ENCODE results near the gene PRDX2.

Gene PRDX2

GRCh38 chr19:12786952-12787351 is 14.6 kb downstream of the PRDX2 start:
- H3K27me3 ChIP-seq (ENCODE audit: control insufficient read depth in 1 of 2, insufficient read depth in 1 of 2, low read length in 2 of 2) = no peaks in the 10 kb centered on the region
- H3K9me3 ChIP-seq (ENCODE audit: control insufficient read depth, low read length) = no peaks in the 10 kb centered on the region
- no peak overlapping the region for H3K4me3 ChIP-seq (ENCODE audit: insufficient read depth in 1 of 2, low read depth in 1 of 2, low read length in 2 of 2)
- H3K18ac ChIP-seq (ENCODE audit: low read depth in 1 of 2, low read length in 2 of 2) = peak overlapping the region; percentile 44 to 79
- H3K14ac ChIP-seq (ENCODE audit: low read length in 2 of 2) = no peak overlapping the region
- no peak for DNase-seq
- H2AFZ ChIP-seq (ENCODE audit: low read depth, low read length) = no peak overlapping the region
- H3K36me3 ChIP-seq (ENCODE audit: control insufficient read depth in 1 of 2, insufficient read depth in 2 of 2, low read depth in 1 of 2, low read length in 2 of 2) = no peaks in the 10 kb centered on the region
- peak overlapping the region; percentile 34 for H4K91ac ChIP-seq (ENCODE audit: low read length)
- H4K8ac ChIP-seq (ENCODE audit: low read length) = no peak overlapping the region
- peak overlapping the region in 1 of 2 experiments; percentile 47 for H2BK12ac ChIP-seq (ENCODE audit: low read length in 2 of 2)
- peak overlapping the region; percentile 6 for H2AK5ac ChIP-seq (ENCODE audit: low read length, severe bottlenecking)
- H3K4ac ChIP-seq (ENCODE audit: low read depth in 1 of 2, low read length in 2 of 2) = no peak overlapping the region
- no peak overlapping the region for H3K23ac ChIP-seq (ENCODE audit: low read length in 2 of 2)
- no peak overlapping the region for H3K27ac ChIP-seq (ENCODE audit: low read length, poor library complexity, severe bottlenecking)
- H3K9ac ChIP-seq (ENCODE audit: low read length) = peak overlapping the region; percentile 36
- H2BK5ac ChIP-seq (ENCODE audit: low read depth, low read length, poor library complexity, severe bottlenecking) = no peak overlapping the region
- H2BK15ac ChIP-seq (ENCODE audit: low read depth, poor library complexity, severe bottlenecking) = peak overlapping the region; percentile 95
- 93% methylated on average over 3 of the region's 3 CpGs for WGBS
- H2BK120ac ChIP-seq (ENCODE audit: low read depth, low read length) = peak overlapping the region; percentile 36
- H3K4me2 ChIP-seq (ENCODE audit: low read length, poor library complexity, severe bottlenecking) = no peak overlapping the region
- H3K4me1 ChIP-seq (ENCODE audit: control insufficient read depth, insufficient read depth, low read depth, low read length) = peaks cover 60% of the 10 kb centered on the region
- H3K79me1 ChIP-seq (replicated peaks; ENCODE audit: low read length, poor library complexity, severe bottlenecking) = peaks cover 1% of the 10 kb centered on the region

- Histone ChIP-seq H2BK5ac (ENCODE audit: low read depth, low read length, poor library complexity, severe bottlenecking) (peak overlapping the region; percentile 66), H2BK15ac (ENCODE audit: low read depth, poor library complexity, severe bottlenecking) (peak overlapping the region; percentile 95), H3K4me3 (ENCODE audit: insufficient read depth in 1 of 2, low read depth in 1 of 2, low read length in 2 of 2) (no peak overlapping the region), H2BK12ac (ENCODE audit: low read length in 2 of 2) (peak overlapping the region; percentile 12 to 95), H4K8ac (ENCODE audit: low read length) (peak overlapping the region; percentile 80), H3K14ac (ENCODE audit: low read length in 2 of 2) (no peak overlapping the region), H3K9ac (ENCODE audit: low read length) (peak overlapping the region; percentile 40), H3K23ac (ENCODE audit: low read length in 2 of 2) (no peak overlapping the region), H2AFZ (ENCODE audit: low read depth, low read length) (no peak overlapping the region), H3K18ac (ENCODE audit: low read depth in 1 of 2, low read length in 2 of 2) (peak overlapping the region; percentile 89 to 91), H3K4me2 (ENCODE audit: low read length, poor library complexity, severe bottlenecking) (no peak overlapping the region), H3K4me1 (ENCODE audit: control insufficient read depth, insufficient read depth, low read depth, low read length) (peaks cover 60% of the 10 kb centered on the region), H3K27ac (ENCODE audit: low read length, poor library complexity, severe bottlenecking) (peak overlapping the region; percentile 13), H3K36me3 (ENCODE audit: control insufficient read depth in 1 of 2, insufficient read depth in 2 of 2, low read depth in 1 of 2, low read length in 2 of 2) (no peaks in the 10 kb centered on the region), H3K79me1 (replicated peaks; ENCODE audit: low read length, poor library complexity, severe bottlenecking) (peaks cover 1% of the 10 kb centered on the region), H4K91ac (ENCODE audit: low read length) (peak overlapping the region; percentile 90), H2BK120ac (ENCODE audit: low read depth, low read length) (peak overlapping the region; percentile 88), H2AK5ac (ENCODE audit: low read length, severe bottlenecking) (peak overlapping the region; percentile 63), H3K4ac (ENCODE audit: low read depth in 1 of 2, low read length in 2 of 2) (peak overlapping the region; percentile 85 to 95), H3K27me3 (ENCODE audit: control insufficient read depth in 1 of 2, insufficient read depth in 1 of 2, low read length in 2 of 2) (no peaks in the 10 kb centered on the region), H3K9me3 (ENCODE audit: control insufficient read depth, low read length) (no peaks in the 10 kb centered on the region)
- WGBS = 78% methylated on average over 18 of the region's 18 CpGs
- DNase-seq = peak; percentile 42
Observed at GRCh38 chr19:12786141-12786870, 15.3 kb downstream of the PRDX2 start.

DNA sequence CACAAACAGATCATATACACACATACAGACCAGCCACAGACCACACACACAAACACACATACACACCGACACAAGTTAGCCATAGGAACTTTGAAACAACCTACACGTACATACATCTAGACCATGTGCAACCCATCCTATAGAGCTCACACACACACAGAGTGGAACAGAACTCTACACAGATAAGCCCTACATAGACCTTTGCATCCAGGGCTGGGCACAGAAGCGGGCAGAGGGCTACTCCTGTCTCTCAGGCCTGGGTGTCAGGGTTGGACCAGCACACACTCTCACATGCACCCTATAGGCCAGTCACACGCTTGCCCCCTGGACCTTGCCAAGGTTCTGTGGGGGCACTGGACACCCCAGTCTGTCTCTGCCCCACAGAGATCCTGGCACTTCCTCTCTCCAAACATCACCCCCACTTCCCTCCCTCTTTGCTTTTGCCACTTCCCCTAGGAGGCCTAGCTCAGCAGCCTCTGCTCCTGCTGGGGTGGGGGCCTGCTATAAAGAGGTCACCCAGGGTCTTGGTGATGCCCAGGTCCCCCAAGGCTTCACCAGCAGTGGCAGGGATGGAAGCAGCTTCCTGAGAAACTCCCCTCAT is 16.1 kb downstream of the PRDX2 start:
- Histone ChIP-seq H3K18ac (ENCODE audit: low read depth in 1 of 2, low read length in 2 of 2) (peak overlapping the region; percentile 89 to 91), H2AK5ac (ENCODE audit: low read length, severe bottlenecking) (peak overlapping the region; percentile 84), H2BK5ac (ENCODE audit: low read depth, low read length, poor library complexity, severe bottlenecking) (no peak overlapping the region), H3K4ac (ENCODE audit: low read depth in 1 of 2, low read length in 2 of 2) (peak overlapping the region; percentile 85 to 95), H2BK12ac (ENCODE audit: low read length in 2 of 2) (peak overlapping the region; percentile 12 to 95), H3K9me3 (ENCODE audit: control insufficient read depth, low read length) (no peaks in the 10 kb centered on the region), H3K27ac (ENCODE audit: low read length, poor library complexity, severe bottlenecking) (peak overlapping the region; percentile 13), H3K36me3 (ENCODE audit: control insufficient read depth in 1 of 2, insufficient read depth in 2 of 2, low read depth in 1 of 2, low read length in 2 of 2) (no peaks in the 10 kb centered on the region), H3K14ac (ENCODE audit: low read length in 2 of 2) (peak overlapping the region in 1 of 2 experiments; percentile 56), H2BK15ac (ENCODE audit: low read depth, poor library complexity, severe bottlenecking) (peak overlapping the region; percentile 95), H3K79me1 (replicated peaks; ENCODE audit: low read length, poor library complexity, severe bottlenecking) (peaks cover 1% of the 10 kb centered on the region), H3K4me1 (ENCODE audit: control insufficient read depth, insufficient read depth, low read depth, low read length) (peaks cover 54% of the 10 kb centered on the region), H4K91ac (ENCODE audit: low read length) (peak overlapping the region; percentile 90), H3K4me3 (ENCODE audit: insufficient read depth in 1 of 2, low read depth in 1 of 2, low read length in 2 of 2) (no peak overlapping the region), H4K8ac (ENCODE audit: low read length) (peak overlapping the region; percentile 83), H2AFZ (ENCODE audit: low read depth, low read length) (no peak overlapping the region), H3K4me2 (ENCODE audit: low read length, poor library complexity, severe bottlenecking) (no peak overlapping the region), H3K9ac (ENCODE audit: low read length) (peak overlapping the region; percentile 40), H3K23ac (ENCODE audit: low read length in 2 of 2) (no peak overlapping the region), H2BK120ac (ENCODE audit: low read depth, low read length) (peak overlapping the region; percentile 88), H3K27me3 (ENCODE audit: control insufficient read depth in 1 of 2, insufficient read depth in 1 of 2, low read length in 2 of 2) (no peaks in the 10 kb centered on the region)
- 85% methylated on average over 4 of the region's 4 CpGs for WGBS
- no peak for DNase-seq

DNA sequence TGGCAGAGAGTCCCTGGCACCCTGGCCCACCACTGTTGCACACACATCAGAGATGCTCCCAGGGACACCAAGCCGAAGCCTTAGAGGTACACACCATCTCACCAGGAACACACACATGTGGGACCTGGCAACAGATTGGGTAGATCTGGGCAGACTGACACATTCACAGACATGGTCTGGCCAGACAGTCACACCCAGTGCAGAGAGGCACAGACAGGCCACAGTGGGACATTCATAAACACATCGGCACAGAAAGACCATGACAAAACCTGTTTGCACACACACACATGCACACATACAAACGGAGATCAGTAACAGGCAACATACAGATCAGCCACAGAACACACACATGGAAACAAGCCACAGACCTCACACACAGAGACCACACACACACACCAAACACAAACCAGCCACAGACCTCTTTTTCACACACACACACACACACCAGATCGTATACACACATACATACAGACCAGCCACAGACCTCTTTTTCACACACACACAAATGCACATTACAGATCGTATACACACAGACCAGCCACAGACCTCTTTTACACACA is 16.6 kb downstream of the PRDX2 start:
- Histone ChIP-seq H3K9ac (ENCODE audit: low read length) (peak overlapping the region; percentile 40), H2BK12ac (ENCODE audit: low read length in 2 of 2) (peak overlapping the region; percentile 12 to 95), H2BK15ac (ENCODE audit: low read depth, poor library complexity, severe bottlenecking) (no peak overlapping the region), H2AK5ac (ENCODE audit: low read length, severe bottlenecking) (no peak overlapping the region), H3K14ac (ENCODE audit: low read length in 2 of 2) (no peak overlapping the region), H3K18ac (ENCODE audit: low read depth in 1 of 2, low read length in 2 of 2) (peak overlapping the region; percentile 38 to 91), H3K79me1 (replicated peaks; ENCODE audit: low read length, poor library complexity, severe bottlenecking) (peaks cover 1% of the 10 kb centered on the region), H3K4me3 (ENCODE audit: insufficient read depth in 1 of 2, low read depth in 1 of 2, low read length in 2 of 2) (no peak overlapping the region), H2AFZ (ENCODE audit: low read depth, low read length) (no peak overlapping the region), H3K4me1 (ENCODE audit: control insufficient read depth, insufficient read depth, low read depth, low read length) (peaks cover 49% of the 10 kb centered on the region), H3K23ac (ENCODE audit: low read length in 2 of 2) (no peak overlapping the region), H2BK5ac (ENCODE audit: low read depth, low read length, poor library complexity, severe bottlenecking) (no peak overlapping the region), H3K27me3 (ENCODE audit: control insufficient read depth in 1 of 2, insufficient read depth in 1 of 2, low read length in 2 of 2) (no peaks in the 10 kb centered on the region), H3K27ac (ENCODE audit: low read length, poor library complexity, severe bottlenecking) (no peak overlapping the region), H2BK120ac (ENCODE audit: low read depth, low read length) (no peak overlapping the region), H4K8ac (ENCODE audit: low read length) (peak overlapping the region; percentile 55), H3K9me3 (ENCODE audit: control insufficient read depth, low read length) (no peaks in the 10 kb centered on the region), H4K91ac (ENCODE audit: low read length) (peak overlapping the region; percentile 40), H3K4ac (ENCODE audit: low read depth in 1 of 2, low read length in 2 of 2) (peak overlapping the region; percentile 25 to 33), H3K4me2 (ENCODE audit: low read length, poor library complexity, severe bottlenecking) (no peak overlapping the region), H3K36me3 (ENCODE audit: control insufficient read depth in 1 of 2, insufficient read depth in 2 of 2, low read depth in 1 of 2, low read length in 2 of 2) (no peaks in the 10 kb centered on the region)
- 70% methylated on average over 5 of the region's 5 CpGs for WGBS
- peak; percentile 76 for DNase-seq

Measured in mesenchymal stem cell (in vitro differentiated cells and primary cell).